ENCODE results near the gene FH.

The FH gene

GRCh38 chr1:241536969-241537368 lies 17.4 kb upstream of the FH start:
- H3K4me3 Mint-ChIP-seq, result no peak overlapping the region
- H3K27ac Mint-ChIP-seq (ENCODE audit: low read depth), result no peak overlapping the region
- peaks cover under 1% of the 10 kb centered on the region for H3K4me1 Mint-ChIP-seq
- DNase-seq (ENCODE audit: low spot score in 2 of 2) (no peak), ATAC-seq (replicated peaks; ENCODE audit: extremely low read depth, poor library complexity, severe bottlenecking) (no peak)
- peaks cover 19% of the 10 kb centered on the region for H3K27me3 Mint-ChIP-seq
- no peaks in the 10 kb centered on the region for H3K9me3 Mint-ChIP-seq
- H3K36me3 Mint-ChIP-seq (ENCODE audit: insufficient read depth), result no peaks in the 10 kb centered on the region

DNA sequence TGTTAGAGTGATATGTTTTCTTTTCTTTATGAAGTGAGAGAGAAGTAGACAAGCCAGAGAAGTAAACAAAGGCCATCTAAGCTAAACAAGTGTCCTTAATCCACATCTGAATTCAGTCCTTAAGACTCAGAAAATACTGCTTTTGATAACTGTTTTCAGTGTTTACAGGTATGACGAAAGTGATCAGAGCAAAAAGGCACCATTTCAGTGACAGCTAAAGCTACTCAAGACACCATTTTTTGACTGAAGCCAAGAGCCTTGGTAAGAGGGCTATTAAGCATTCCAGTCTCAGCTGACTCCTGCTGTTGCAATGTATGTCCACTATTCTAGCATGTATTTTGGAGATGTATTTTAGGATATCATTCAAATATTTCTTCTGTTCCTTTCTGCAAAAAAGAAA lies 16.7 kb upstream of the FH start:
- Mint-ChIP-seq H3K27me3 (peaks cover 17% of the 10 kb centered on the region), H3K27ac (ENCODE audit: low read depth) (no peak overlapping the region), H3K4me1 (peaks cover 7% of the 10 kb centered on the region), H3K36me3 (ENCODE audit: insufficient read depth) (peaks cover 4% of the 10 kb centered on the region), H3K9me3 (no peaks in the 10 kb centered on the region), H3K4me3 (no peak overlapping the region)
- ATAC-seq (replicated peaks; ENCODE audit: extremely low read depth, poor library complexity, severe bottlenecking) (no peak), DNase-seq (ENCODE audit: low spot score in 2 of 2) (no peak)

- no peak overlapping the region for H3K27ac Mint-ChIP-seq (ENCODE audit: low read depth)
- H3K4me3 Mint-ChIP-seq, result no peak overlapping the region
- no peak for ATAC-seq (replicated peaks; ENCODE audit: extremely low read depth, poor library complexity, severe bottlenecking)
- peaks cover 13% of the 10 kb centered on the region for H3K4me1 Mint-ChIP-seq
- DNase-seq (ENCODE audit: low spot score in 2 of 2), result no peak
- no peaks in the 10 kb centered on the region for H3K9me3 Mint-ChIP-seq
- no peaks in the 10 kb centered on the region for H3K27me3 Mint-ChIP-seq
- peaks cover 4% of the 10 kb centered on the region for H3K36me3 Mint-ChIP-seq (ENCODE audit: insufficient read depth)
Observed at GRCh38 chr1:241533326-241534115, 14.0 kb upstream of the FH start.

- no peaks in the 10 kb centered on the region for H3K27me3 Mint-ChIP-seq
- peaks cover 4% of the 10 kb centered on the region for H3K36me3 Mint-ChIP-seq (ENCODE audit: insufficient read depth)
- H3K9me3 Mint-ChIP-seq, result no peaks in the 10 kb centered on the region
- H3K4me3 Mint-ChIP-seq, result no peak overlapping the region
- H3K27ac Mint-ChIP-seq (ENCODE audit: low read depth), result no peak overlapping the region
- no peak for ATAC-seq (replicated peaks; ENCODE audit: extremely low read depth, poor library complexity, severe bottlenecking)
- H3K4me1 Mint-ChIP-seq, result peaks cover 13% of the 10 kb centered on the region
- DNase-seq (ENCODE audit: low spot score in 2 of 2), result no peak
Observed at GRCh38 chr1:241532864-241533263, 13.3 kb upstream of the FH start.

GRCh38 chr1:241532162-241532531 lies 12.6 kb upstream of the FH start, which contains the start of gene KMO:
KMO (plus strand) TSS chr1:241532378; CDS start chr1:241532445, 67 bp downstream.
- peaks cover 13% of the 10 kb centered on the region for H3K4me1 Mint-ChIP-seq
- H3K9me3 Mint-ChIP-seq, result no peaks in the 10 kb centered on the region
- peak within 1 kb of the TSS; percentile 83 for H3K27ac Mint-ChIP-seq (ENCODE audit: low read depth)
- DNase-seq (ENCODE audit: low spot score in 2 of 2), result no peak
- no peaks in the 10 kb centered on the region for H3K27me3 Mint-ChIP-seq
- no peak for ATAC-seq (replicated peaks; ENCODE audit: extremely low read depth, poor library complexity, severe bottlenecking)
- peaks cover 4% of the 10 kb centered on the region for H3K36me3 Mint-ChIP-seq (ENCODE audit: insufficient read depth)
- H3K4me3 Mint-ChIP-seq, result peak within 1 kb of the TSS; percentile 91

DNA sequence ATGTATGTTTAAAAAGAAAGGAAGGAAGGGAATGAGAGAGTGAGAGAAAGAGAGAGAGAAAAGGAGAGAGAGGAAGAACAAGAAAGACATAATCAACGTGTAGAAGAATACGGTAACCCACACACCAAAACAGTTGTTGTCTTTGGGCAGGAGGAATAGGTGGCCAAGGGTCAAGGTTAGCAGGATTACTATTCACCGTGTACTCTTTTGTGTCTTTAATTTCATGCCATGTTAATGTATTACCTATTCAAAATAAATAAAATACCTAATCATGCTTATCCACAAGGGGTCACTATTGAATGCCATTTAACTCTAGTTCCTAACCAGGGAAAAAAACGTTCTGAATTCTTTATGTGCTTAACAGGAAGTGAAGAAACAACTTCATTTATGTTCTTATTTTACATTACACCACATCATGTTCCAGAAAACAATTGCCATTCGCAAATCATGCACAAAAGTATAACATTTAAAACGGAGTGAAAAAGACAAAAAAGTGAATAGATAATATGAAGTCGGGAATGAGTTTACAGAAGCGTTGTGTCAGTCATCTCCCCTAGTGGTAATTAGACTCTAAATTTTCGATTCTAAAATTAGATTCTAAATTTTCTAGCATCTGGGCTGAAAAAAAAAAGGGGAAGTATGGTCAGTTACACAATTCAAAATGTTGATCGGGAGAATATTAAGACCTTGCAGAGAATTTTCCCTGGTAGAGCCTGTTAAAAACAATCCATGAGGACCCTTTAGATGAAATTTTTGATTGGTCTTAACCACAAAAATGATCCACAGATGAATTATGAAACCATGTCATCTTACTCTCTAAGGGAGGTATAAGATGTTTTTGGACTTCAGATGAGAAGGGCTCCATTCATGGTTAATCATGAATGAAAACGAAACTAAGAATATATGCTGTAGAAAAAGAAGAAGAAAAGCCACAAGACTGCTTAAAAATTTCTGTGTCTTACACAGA lies 11.9 kb upstream of the FH start:
- DNase-seq (ENCODE audit: low spot score in 2 of 2), result no peak
- Mint-ChIP-seq H3K36me3 (ENCODE audit: insufficient read depth) (peaks cover 4% of the 10 kb centered on the region), H3K4me1 (peaks cover 13% of the 10 kb centered on the region), H3K4me3 (peak overlapping the region; percentile 91), H3K27me3 (no peaks in the 10 kb centered on the region), H3K27ac (ENCODE audit: low read depth) (peak overlapping the region; percentile 83), H3K9me3 (no peaks in the 10 kb centered on the region)
- ATAC-seq (replicated peaks; ENCODE audit: extremely low read depth, poor library complexity, severe bottlenecking), result peak; percentile 75

DNA sequence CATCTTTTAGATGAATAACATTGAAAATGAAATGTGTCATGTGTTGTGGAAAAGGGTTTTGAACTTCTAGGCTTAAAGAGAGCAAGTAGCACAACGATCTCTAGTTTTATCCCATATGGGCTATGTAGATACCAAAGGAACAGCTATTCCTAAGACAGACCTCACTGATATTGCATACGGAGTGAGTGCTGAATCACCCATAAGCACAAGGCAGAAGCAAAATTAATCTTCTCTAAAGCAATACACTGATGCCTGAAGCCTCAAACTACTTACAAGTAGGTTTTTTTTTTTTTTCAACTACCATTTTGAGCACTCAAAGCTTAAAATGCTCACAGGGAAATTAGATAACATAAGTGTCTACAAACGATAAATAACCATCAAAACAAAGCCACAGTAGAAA lies 7.6 kb upstream of the FH start:
- Mint-ChIP-seq H3K27ac (ENCODE audit: low read depth) (no peak overlapping the region), H3K27me3 (peaks cover 41% of the 10 kb centered on the region), H3K9me3 (no peaks in the 10 kb centered on the region), H3K36me3 (ENCODE audit: insufficient read depth) (peaks cover 4% of the 10 kb centered on the region), H3K4me3 (no peak overlapping the region), H3K4me1 (peaks cover 13% of the 10 kb centered on the region)
- no peak for DNase-seq (ENCODE audit: low spot score in 2 of 2)
- ATAC-seq (replicated peaks; ENCODE audit: extremely low read depth, poor library complexity, severe bottlenecking), result no peak

DNA sequence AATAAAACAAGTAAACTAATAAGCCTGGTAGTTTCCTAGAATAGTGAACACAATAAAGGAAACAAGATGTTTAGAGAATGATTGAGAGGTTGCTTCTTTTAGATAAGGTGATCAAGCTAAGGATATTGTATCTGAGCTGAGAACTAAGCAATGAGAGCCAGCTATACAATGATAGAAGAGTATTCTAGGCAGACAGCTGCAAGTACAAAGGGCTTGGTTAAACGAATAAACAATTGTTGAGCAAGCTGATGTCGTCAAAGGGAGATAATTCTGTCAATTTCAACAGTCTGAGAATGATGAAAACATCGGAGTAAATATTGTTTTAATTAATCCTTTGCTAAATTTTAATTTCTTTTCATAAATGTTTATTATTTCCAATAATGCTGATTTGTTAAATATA lies 5.5 kb upstream of the FH start:
- no peaks in the 10 kb centered on the region for H3K36me3 Mint-ChIP-seq (ENCODE audit: insufficient read depth)
- DNase-seq (ENCODE audit: low spot score in 2 of 2) (no peak), ATAC-seq (replicated peaks; ENCODE audit: extremely low read depth, poor library complexity, severe bottlenecking) (no peak)
- H3K9me3 Mint-ChIP-seq, result no peaks in the 10 kb centered on the region
- no peak overlapping the region for H3K4me3 Mint-ChIP-seq
- no peaks in the 10 kb centered on the region for H3K4me1 Mint-ChIP-seq
- H3K27me3 Mint-ChIP-seq, result peaks cover 49% of the 10 kb centered on the region
- H3K27ac Mint-ChIP-seq (ENCODE audit: low read depth), result no peak overlapping the region

- no peak for DNase-seq (ENCODE audit: low spot score in 2 of 2)
- H3K9me3 Mint-ChIP-seq, result no peaks in the 10 kb centered on the region
- H3K4me1 Mint-ChIP-seq, result peaks cover 5% of the 10 kb centered on the region
- H3K36me3 Mint-ChIP-seq (ENCODE audit: insufficient read depth), result peaks cover 2% of the 10 kb centered on the region
- no peak for ATAC-seq (replicated peaks; ENCODE audit: extremely low read depth, poor library complexity, severe bottlenecking)
- H3K27ac Mint-ChIP-seq (ENCODE audit: low read depth), result no peak overlapping the region
- no peak overlapping the region for H3K4me3 Mint-ChIP-seq
- peaks cover 49% of the 10 kb centered on the region for H3K27me3 Mint-ChIP-seq
Observed at GRCh38 chr1:241521718-241522117, 2.2 kb upstream of the FH start.

- no peak for DNase-seq (ENCODE audit: low spot score in 2 of 2)
- H3K27ac Mint-ChIP-seq (ENCODE audit: low read depth), result no peak overlapping the region
Observed at GRCh38 chr1:241520080-241520465, 518 bp upstream of the FH start.

DNA sequence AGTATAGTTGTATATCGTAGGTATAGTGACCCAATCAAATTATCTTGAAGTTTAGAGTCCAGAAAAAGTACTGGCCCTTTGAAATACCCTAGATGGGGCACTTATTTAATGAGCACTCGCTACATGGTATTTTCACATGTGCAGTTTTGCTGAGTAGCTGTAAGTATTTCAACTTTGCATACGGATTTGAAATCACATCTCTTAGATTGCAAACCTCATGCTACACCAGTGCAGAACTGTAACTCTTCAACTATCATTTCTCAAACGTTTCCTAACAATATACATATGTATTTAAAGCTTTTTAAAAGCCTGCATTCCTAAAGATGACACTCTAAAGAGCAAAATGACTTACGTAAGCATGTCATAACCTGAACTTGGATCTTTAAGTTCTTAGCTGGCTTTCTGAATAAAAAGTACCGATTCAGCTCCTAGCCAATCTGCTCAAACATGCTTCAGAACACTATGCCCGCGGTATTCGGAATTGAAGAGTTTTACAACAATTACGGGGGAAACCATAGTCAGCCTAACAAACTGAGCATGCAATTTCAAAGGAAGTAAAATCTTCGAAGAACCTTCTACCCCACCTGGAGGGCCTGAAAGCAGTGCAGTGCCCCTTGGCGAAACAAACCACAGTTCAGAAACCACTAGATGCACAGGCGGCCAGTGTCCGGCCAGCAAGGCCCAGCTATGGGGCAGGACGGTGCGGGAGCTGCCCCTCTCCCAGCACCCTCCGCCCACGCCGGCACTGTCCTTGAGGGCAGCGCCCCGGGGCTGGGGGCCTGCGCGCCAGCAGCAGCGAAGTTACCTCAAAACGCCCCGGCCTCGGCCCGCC lies 863 bp downstream of the FH start:
- no peaks in the 10 kb centered on the region for H3K9me3 Mint-ChIP-seq
- H3K27me3 Mint-ChIP-seq, result peaks cover 24% of the 10 kb centered on the region
- peaks cover 7% of the 10 kb centered on the region for H3K36me3 Mint-ChIP-seq (ENCODE audit: insufficient read depth)
- ATAC-seq (replicated peaks; ENCODE audit: extremely low read depth, poor library complexity, severe bottlenecking), result peak; percentile 6
- H3K4me3 Mint-ChIP-seq, result no peak overlapping the region
- H3K27ac Mint-ChIP-seq (ENCODE audit: low read depth), result no peak overlapping the region
- peaks cover 13% of the 10 kb centered on the region for H3K4me1 Mint-ChIP-seq
- no peak for DNase-seq (ENCODE audit: low spot score in 2 of 2)

More at GRCh38 chr1:241520080-241520465, 518 bp upstream of the FH start:
- no peaks in the 10 kb centered on the region for H3K9me3 Mint-ChIP-seq
- peaks cover 38% of the 10 kb centered on the region for H3K27me3 Mint-ChIP-seq
- H3K36me3 Mint-ChIP-seq (ENCODE audit: insufficient read depth), result peaks cover 4% of the 10 kb centered on the region
- H3K4me3 Mint-ChIP-seq, result no peak overlapping the region
- no peak for ATAC-seq (replicated peaks; ENCODE audit: extremely low read depth, poor library complexity, severe bottlenecking)
- peaks cover 5% of the 10 kb centered on the region for H3K4me1 Mint-ChIP-seq

DNA sequence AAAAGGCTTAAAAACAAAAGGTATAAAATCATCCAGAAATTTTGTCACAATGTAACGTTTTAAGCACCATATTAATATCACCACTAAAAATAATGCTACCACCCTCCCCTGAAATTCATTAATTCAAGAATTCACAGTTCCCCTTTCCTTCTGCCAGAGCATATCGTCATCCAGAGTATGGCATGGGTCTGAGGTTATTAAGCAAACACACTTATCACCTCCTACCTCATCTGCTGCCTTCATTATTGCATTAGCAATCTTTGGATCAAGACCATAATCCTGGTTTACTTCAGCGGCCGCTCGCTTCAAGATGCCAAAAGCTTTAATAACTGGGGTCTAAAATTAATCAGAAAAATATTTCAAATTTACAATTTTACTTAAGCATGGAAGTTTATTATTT lies 6.2 kb downstream of the FH start:
- H3K27ac Mint-ChIP-seq (ENCODE audit: low read depth), result no peak overlapping the region
- DNase-seq (ENCODE audit: low spot score in 2 of 2), result no peak
- H3K4me1 Mint-ChIP-seq, result peaks cover 13% of the 10 kb centered on the region
- H3K27me3 Mint-ChIP-seq, result no peaks in the 10 kb centered on the region
- no peaks in the 10 kb centered on the region for H3K9me3 Mint-ChIP-seq
- H3K4me3 Mint-ChIP-seq, result no peak overlapping the region
- ATAC-seq (replicated peaks; ENCODE audit: extremely low read depth, poor library complexity, severe bottlenecking), result no peak
- H3K36me3 Mint-ChIP-seq (ENCODE audit: insufficient read depth), result peaks cover 19% of the 10 kb centered on the region

All from central memory CD8-positive, alpha-beta T cell (primary cell).